Activated CD4-positive, alpha-beta T cell treated with anti-CD3 and anti-CD28 coated beads, Interleukin-2, Interleukin-6, amounts not matched to agents 100 ng/mL and 50 ng/mL, durations not matched to agents 16 hours and 8 hours (primary cell): ENCODE results near the gene ADGRF3.
"Not testable (repeated sequence)": the region's sequence is repeated elsewhere in the genome, so short reads cannot be mapped to it uniquely, and the experiment has no call there.

Experiments used
- DNase-seq: peaks from one replicate; pipeline ENCODE4 v3.0.0-alpha.2; 2020

ADGRF3 gene

GRCh38 chr2:26347286-26347865 is 787 bp upstream of the ADGRF3 start:
- DNase-seq: no peak

DNA sequence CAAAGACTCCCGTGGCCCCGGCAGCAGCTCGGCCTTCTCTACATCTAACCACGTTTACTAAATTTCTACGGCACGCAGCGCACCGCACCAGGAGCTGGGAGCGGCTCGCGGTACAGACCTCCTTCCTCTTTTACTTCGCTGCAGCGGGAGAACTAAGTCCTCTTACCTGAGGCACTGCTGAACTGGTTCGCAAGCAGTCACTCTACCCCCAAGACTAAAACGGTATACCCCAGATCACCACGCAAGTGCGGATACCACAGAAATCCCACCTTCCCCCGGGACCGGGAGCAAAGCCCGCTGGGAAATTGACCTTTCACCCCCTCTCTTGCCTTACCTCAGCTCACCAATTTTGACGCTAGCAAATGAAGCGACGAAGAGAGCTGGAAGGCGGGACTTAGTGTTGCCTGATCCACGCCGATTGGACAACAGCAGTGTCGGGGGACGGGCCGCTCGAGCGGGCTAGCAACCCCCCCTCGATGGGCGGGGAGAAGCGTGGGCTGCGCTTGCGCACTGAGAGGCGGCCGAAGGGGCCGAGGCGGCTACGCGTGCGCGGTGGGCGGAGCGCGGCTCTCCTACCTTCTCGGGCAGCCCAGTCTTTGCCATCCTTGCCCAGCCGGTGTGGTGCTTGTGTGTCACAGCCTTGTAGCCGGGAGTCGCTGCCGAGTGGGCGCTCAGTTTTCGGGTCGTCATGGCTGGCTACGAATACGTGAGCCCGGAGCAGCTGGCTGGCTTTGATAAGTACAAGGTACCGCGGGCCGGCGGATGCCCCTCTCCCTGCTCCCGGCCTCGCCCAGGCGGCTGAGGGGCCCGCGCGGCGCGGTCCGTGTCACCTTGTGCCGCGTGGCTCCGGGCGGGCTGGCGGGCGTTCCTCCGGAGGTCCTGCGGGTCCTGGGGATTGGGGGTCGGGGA is 790 bp downstream of the ADGRF3 start, which contains the start of gene SELENOI:
Gene SELENOI, plus strand, starts transcription at position 599 of the 909 bp plus-strand sequence. Its CDS starts 90 bp downstream, at position 689.
- peak; percentile 100 for DNase-seq

DNA sequence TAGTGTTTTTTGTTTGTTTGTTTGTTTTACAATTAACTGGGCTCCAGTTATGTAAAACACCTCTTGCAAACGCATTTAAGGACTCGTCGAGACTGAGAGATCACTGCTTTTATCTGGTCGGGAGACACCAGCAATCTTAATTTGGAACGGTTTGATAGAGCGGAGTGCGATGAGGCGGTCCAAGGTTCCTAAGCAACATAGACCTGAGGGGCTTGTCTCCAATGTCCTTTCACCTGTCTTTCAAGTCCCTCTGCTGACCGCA is 1.4 kb downstream of the ADGRF3 start:
- DNase-seq: no peak

GRCh38 chr2:26344581-26345282 is 1.9 kb downstream of the ADGRF3 start:
- DNase-seq: no peak

GRCh38 chr2:26340831-26341230 is 5.8 kb downstream of the ADGRF3 start:
- DNase-seq: no peak

- DNase-seq: no peak
Measured at GRCh38 chr2:26337298-26337697, 9.3 kb downstream of the ADGRF3 start.

GRCh38 chr2:26336719-26337118 is 9.9 kb downstream of the ADGRF3 start:
- no peak for DNase-seq

- DNase-seq: no peak
Measured at GRCh38 chr2:26335231-26335630, 11.4 kb downstream of the ADGRF3 start.

GRCh38 chr2:26333293-26333692 is 13.3 kb downstream of the ADGRF3 start:
- DNase-seq: no peak

GRCh38 chr2:26331321-26331720 is 15.3 kb downstream of the ADGRF3 start:
- not testable (repeated sequence) for DNase-seq

DNA sequence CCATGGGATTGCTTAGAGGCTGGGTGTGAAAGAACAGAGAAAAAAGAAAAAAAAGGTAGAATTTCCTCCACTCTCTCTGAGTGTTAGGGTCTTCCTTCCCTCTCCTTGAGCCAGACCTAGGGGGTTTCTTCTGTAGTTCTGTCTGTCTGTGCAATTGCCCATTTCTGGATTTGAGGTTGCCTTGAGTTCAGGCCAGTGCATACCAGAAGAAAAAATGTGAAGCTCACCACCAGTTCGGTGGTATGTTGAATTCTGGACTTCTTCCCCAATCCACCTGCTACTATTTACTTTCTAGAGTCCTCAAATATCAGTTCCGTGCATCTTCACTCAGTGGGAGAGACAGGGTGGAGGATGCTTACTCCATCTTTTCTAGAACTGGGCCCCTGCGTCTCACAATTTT is 16.0 kb downstream of the ADGRF3 start:
- no peak for DNase-seq

DNA sequence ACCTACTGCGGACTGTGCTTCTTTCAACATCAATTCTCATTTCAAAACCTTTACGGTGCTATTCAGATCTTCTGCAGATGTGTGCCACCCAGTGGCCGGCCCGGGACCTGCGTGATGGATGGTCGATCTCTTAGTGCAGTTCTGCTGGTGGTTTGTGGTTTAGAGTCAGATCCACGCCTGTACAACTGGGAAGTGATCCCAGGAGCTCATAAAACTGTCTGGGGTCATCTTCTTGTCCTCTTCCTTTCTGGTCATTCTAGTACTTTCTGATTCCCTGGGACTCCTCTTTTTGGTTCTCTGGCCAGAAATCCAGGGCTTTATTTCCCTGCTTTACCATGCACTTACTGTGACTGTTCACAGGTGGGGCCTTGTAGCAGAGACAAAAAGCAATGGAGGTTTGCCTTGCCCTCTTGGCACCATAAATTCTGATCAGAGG is 16.5 kb downstream of the ADGRF3 start:
- DNase-seq: peak; percentile 89

GRCh38 chr2:26329083-26329482 is 17.5 kb downstream of the ADGRF3 start:
- not testable (repeated sequence) for DNase-seq

DNA sequence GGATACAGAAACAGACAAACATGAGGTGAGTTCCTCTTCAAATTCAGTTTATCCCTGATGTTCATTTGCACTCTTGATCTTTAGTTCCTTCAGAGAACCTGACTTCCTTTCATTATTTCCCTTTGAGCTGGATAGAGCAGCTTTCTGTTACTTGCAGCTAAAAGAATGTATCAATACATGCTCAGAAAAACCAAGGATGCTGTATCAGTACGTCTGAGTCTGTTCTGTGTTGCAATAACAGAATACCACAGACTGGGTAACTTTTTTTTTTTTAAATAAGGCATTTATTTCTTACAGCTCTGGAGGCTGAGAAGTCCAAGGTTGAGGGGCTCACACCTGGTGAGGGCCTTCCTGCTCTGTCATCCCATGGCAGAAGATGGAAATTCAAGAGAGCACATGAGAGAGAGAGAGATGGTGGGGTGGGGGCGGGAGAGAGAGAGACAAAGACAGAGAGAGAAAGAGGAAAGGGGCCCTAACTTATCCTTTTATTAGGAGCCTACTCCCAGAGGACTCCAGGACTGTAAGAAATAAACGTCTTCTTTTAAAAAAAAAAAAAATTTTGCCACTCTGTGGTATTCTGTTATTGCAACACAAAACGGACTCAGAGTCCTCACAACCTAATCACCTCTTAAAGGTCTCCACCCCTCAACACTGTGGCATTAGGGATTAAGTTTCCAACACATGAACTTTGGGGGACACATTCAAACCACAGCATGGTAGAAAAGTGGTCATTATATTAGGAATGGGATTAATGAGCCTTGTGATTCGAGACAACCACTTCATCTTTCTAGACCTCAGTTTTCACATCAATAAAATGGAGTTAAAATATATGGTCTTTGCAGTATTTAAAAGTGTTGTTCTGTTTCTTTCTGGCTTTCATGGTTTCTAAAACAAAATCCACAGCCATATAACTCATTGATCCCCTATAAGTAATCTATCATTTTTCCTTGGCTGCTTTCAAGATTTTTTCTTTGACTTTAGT is 19.0 kb downstream of the ADGRF3 start:
- no peak for DNase-seq

DNA sequence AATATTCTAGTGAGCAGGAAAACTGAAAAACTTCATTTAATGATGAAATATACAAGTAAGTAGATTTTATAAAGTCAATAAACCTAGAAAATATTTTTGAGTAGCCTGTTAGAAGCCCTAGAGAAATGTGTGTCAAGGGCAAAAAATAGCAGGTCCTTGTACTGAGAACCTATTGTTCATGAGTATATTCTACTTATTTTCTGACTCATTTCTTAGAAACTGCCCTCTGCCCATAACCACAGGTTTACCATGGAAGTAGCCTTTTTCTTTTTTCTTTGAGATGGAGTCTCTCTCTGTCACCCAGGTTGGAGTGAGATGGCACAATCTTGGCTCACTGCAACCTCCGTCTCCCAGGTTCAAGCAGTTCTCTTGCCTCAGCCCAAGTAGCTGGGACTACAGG is 20.1 kb downstream of the ADGRF3 start:
- peak; percentile 19 for DNase-seq

DNA sequence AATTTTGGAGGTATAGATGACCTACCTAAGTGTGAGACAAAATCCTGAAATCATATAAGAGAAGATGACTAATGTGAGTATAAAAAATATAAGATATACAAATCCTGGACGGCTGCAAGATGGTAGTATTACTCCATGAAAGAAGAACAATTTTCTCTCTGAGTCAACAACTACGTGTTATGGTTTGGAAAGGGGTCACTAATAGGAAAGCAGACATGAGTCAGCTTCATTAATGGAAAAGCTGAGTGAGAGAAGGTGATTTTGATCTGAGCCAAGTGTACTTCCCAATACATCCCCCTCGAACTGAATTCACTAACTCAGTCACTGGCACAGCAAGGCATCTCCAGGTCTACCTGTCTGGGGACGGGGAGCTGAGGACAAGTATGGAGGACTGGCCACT is 20.7 kb downstream of the ADGRF3 start:
- DNase-seq: no peak

DNA sequence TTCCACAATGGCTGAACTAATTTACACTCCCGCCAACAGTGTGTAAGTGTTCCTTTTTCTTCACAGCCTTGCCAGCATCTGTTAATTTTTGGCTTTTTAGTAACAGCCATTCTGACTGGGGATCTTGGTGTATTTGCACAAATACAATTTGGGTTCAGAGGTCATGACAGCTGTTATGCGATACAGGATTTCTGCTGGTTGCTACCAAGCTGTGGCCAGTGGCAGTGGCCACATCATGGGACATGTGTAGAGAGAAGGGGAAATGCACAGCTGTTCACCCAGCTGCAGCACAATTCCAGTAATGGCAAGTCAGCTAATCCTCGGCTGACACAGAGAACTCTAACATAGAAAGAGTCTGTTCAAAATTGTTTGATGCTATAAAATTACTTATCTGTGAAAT is 21.7 kb downstream of the ADGRF3 start:
- no peak for DNase-seq

GRCh38 chr2:26324479-26324878 is 22.1 kb downstream of the ADGRF3 start:
- not testable (repeated sequence) for DNase-seq

DNA sequence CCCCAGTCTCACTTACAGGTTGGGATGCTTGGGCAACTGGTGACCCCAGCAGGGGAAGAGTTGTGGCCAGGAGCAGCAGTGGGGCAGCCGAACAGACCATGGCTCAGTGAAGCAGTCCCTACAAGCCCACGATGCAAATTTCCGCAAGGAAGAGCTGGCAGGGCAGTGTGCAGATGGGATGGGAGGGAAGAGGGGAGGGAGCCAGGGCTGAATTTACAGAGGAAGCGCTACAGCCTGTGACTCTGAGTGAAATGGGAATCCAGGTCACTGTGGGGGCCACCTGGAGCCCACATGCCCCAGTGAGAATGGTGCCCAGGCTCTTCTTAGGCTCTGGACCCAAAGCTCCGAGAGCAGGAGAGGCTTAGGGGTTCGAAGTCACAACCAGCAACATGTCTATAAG is 27.6 kb downstream of the ADGRF3 start:
- DNase-seq: no peak

DNA sequence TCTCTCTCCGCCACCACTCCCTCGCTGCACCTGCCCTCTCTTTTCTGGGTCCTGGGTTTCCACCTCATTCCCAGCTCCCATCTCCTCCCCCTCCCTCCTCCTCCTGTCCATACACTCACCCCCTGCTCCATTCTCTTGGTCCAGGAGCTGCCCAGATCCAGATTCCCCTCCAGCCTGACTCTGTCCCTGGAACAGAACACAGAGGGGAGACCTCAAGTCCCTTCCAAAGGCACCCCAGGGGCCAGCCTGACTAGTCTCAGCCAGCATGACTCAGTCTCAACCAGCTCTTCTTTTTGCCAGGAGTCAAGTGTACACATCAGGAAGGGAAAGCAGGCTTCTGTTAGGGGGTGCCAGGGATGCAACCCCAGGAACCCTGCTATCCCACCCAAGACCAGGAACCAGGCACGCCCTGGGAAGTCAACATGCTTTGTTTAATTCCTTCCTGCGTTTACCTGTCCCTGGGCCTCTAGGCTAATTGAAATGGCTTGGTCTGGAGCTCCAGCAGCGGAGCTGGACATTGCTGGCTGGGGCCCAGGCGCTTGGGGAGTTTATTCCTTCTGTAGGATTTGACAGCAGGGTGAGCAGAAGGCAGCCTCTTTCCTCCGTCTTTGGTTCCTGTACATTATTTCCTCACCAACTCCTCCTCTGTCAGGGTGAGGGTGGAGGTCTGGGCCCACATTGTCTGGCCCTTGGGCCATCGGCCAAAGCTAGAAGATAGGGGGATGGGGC is 29.0 kb downstream of the ADGRF3 start:
- no peak for DNase-seq

- no peak for DNase-seq
Measured at GRCh38 chr2:26316845-26317244, 29.7 kb downstream of the ADGRF3 start.

GRCh38 chr2:26316041-26316440 is 30.5 kb downstream of the ADGRF3 start:
- DNase-seq: no peak
